Chondrocyte (in vitro differentiated cells): Measurements from ENCODE around the gene CLASP1. TPM values are rescaled to one million over a fixed set of nuclear protein-coding genes. Genes with fewer than 3 reads are reported as not detected.

Experiments used
- DNase-seq: peaks from one replicate; pipeline ENCODE4 v3.0.0; 2021; ENCODE audit warnings: mixed read lengths, low spot score
- H3K27ac Mint-ChIP-seq: one replicate; pipeline ENCODE4 v1.8.0; 2021; ENCODE audit warnings: mild to moderate bottlenecking, moderate library complexity, mixed read lengths; ENCODE audit not compliant: unreplicated experiment
- H3K27me3 Mint-ChIP-seq: 2 replicates; pipeline ENCODE4 v1.8.0; 2021; ENCODE audit warnings: low read depth, mixed read lengths
- H3K36me3 Mint-ChIP-seq: 2 replicates; pipeline ENCODE4 v1.8.0; 2021; ENCODE audit warnings: low read depth, mixed read lengths
- H3K4me1 Mint-ChIP-seq: 2 replicates; pipeline ENCODE4 v1.8.0; 2021; ENCODE audit warnings: low read depth, mild to moderate bottlenecking, mixed read lengths
- H3K4me3 Mint-ChIP-seq: one replicate; pipeline ENCODE4 v1.8.0; 2021; ENCODE audit warnings: mild to moderate bottlenecking, moderate library complexity, mixed read lengths; ENCODE audit not compliant: unreplicated experiment
- H3K9me3 Mint-ChIP-seq: 2 replicates; pipeline ENCODE4 v1.8.0; 2021; ENCODE audit warnings: low read depth, mixed read lengths
- CTCF ChIP-seq: fragments of 200-600 bp; sonication (generic); IDR thresholded peaks from 2 replicates; pipeline ENCODE4 v1.5.0; 2021; ENCODE audit warnings: antibody characterized with exemption, mild to moderate bottlenecking, moderate library complexity
- total RNA-seq: library from RNA; stranded (reverse); gene quantifications from 3 replicates; pipeline ENCODE4 v1.2.1, GENCODE V29; 2021

CLASP1 gene
- total RNA-seq, 1 donor from 2014 or later, result 56.0 TPM

- Mint-ChIP-seq H3K4me1 (peaks cover 6% of the 10 kb centered on the region), H3K9me3 (no peaks in the 10 kb centered on the region), H3K4me3 (no peak overlapping the region), H3K27me3 (no peaks in the 10 kb centered on the region), H3K27ac (no peak overlapping the region), H3K36me3 (peaks cover 16% of the 10 kb centered on the region)
- no peak for DNase-seq
- TF ChIP-seq CTCF, result no peak
Measured at GRCh38 chr2:121520641-121520994, 128.6 kb downstream of the CLASP1 start.

- DNase-seq, result no peak
- peaks cover 6% of the 10 kb centered on the region for H3K4me1 Mint-ChIP-seq
- H3K27ac Mint-ChIP-seq, result peak overlapping the region; percentile 8
- peaks cover 14% of the 10 kb centered on the region for H3K36me3 Mint-ChIP-seq
- no peaks in the 10 kb centered on the region for H3K9me3 Mint-ChIP-seq
- no peaks in the 10 kb centered on the region for H3K27me3 Mint-ChIP-seq
- no peak for TF ChIP-seq CTCF
- H3K4me3 Mint-ChIP-seq, result no peak overlapping the region
Measured at GRCh38 chr2:121519732-121520640, 129.3 kb downstream of the CLASP1 start.

GRCh38 chr2:121519153-121519552, 130.1 kb downstream of the CLASP1 start:
- no peak for TF ChIP-seq CTCF
- Mint-ChIP-seq H3K36me3 (peaks cover 14% of the 10 kb centered on the region), H3K4me1 (peaks cover 6% of the 10 kb centered on the region), H3K27me3 (no peaks in the 10 kb centered on the region), H3K27ac (no peak overlapping the region), H3K4me3 (no peak overlapping the region), H3K9me3 (no peaks in the 10 kb centered on the region)
- DNase-seq, result no peak

GRCh38 chr2:121513597-121514333, 135.5 kb downstream of the CLASP1 start:
- Mint-ChIP-seq H3K9me3 (peaks cover 2% of the 10 kb centered on the region), H3K27me3 (no peaks in the 10 kb centered on the region), H3K4me3 (no peak overlapping the region), H3K27ac (no peak overlapping the region), H3K36me3 (peaks cover 22% of the 10 kb centered on the region), H3K4me1 (no peaks in the 10 kb centered on the region)
- DNase-seq, result no peak
- no peak for TF ChIP-seq CTCF

GRCh38 chr2:121510857-121511256, 138.4 kb downstream of the CLASP1 start:
- Mint-ChIP-seq H3K4me1 (peaks cover 4% of the 10 kb centered on the region), H3K27ac (no peak overlapping the region), H3K27me3 (no peaks in the 10 kb centered on the region), H3K36me3 (peaks cover 22% of the 10 kb centered on the region), H3K9me3 (peaks cover 3% of the 10 kb centered on the region), H3K4me3 (no peak overlapping the region)
- no peak for TF ChIP-seq CTCF
- DNase-seq, result no peak
